A673 (cell line): ENCODE measurements around the gene OTOG.

Experiments
- EZH2 ChIP-seq: fragments of 200-600 bp; sonication (generic); IDR thresholded peaks from 2 replicates; pipeline ENCODE4 v1.6.1; 2017; ENCODE audit warnings: borderline replicate concordance, low read depth, mild to moderate bottlenecking, mixed read lengths, antibody characterized with exemption, low read length; ENCODE audit not compliant: poor library complexity, severe bottlenecking
- TF ChIP-seq, protein P1 (sequence below): fragments of 300-800, 200-600 bp; sonication (generic); conservative IDR thresholded peaks from 2 replicates; pipeline ENCODE4 v1.5.1; 2017; ENCODE audit warnings: low read depth, mild to moderate bottlenecking, antibody characterized with exemption, low read length, moderate library complexity, mixed read lengths

DNA sequence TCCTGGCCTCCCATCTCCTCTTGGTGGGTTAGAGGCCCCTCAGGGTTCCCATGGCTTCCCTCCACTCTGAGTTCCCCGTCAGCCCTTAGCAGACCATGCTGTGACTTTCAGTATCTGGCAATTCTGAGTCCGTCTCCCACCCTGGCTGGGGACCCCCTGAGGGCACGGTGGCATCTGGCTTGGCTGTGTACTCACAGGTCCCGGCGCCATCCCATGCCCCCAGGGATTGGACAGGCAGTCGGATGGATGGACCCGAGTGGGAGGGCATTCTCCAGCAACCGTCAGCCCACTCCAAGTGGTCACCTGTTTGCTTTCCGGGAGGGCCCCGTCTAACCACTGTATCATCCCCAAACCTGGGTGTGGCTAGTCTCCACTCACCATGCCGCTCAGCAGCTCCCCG, 46.4 kb upstream of the OTOG start:
- TF ChIP-seq, protein P1, sequence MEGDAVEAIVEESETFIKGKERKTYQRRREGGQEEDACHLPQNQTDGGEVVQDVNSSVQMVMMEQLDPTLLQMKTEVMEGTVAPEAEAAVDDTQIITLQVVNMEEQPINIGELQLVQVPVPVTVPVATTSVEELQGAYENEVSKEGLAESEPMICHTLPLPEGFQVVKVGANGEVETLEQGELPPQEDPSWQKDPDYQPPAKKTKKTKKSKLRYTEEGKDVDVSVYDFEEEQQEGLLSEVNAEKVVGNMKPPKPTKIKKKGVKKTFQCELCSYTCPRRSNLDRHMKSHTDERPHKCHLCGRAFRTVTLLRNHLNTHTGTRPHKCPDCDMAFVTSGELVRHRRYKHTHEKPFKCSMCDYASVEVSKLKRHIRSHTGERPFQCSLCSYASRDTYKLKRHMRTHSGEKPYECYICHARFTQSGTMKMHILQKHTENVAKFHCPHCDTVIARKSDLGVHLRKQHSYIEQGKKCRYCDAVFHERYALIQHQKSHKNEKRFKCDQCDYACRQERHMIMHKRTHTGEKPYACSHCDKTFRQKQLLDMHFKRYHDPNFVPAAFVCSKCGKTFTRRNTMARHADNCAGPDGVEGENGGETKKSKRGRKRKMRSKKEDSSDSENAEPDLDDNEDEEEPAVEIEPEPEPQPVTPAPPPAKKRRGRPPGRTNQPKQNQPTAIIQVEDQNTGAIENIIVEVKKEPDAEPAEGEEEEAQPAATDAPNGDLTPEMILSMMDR = no peak
- TF ChIP-seq EZH2 = no peak
